Neural cell (in vitro differentiated cells): Measurements from ENCODE around the gene SDK1.

ENCODE experiments used
- EP300 ChIP-seq: fragments of 450-650 bp; conservative IDR thresholded peaks from 2 replicates; pipeline ENCODE4 v1.6.1; 2014; ENCODE audit warnings: antibody characterized with exemption, mild to moderate bottlenecking, moderate library complexity; ENCODE audit not compliant: poor library complexity, severe bottlenecking
- POLR2AphosphoS5 ChIP-seq: IDR thresholded peaks from 2 replicates; pipeline ENCODE4 v1.6.1; 2012
- REST ChIP-seq: IDR thresholded peaks from 2 replicates; pipeline ENCODE4 v1.6.1; 2012; ENCODE audit warnings: borderline replicate concordance
- TF ChIP-seq, protein P1 (sequence below): fragments of 450-650 bp; IDR thresholded peaks from 2 replicates; pipeline ENCODE4 v1.5.1; 2014; ENCODE audit warnings: antibody characterized with exemption, mild to moderate bottlenecking, moderate library complexity; ENCODE audit not compliant: poor library complexity, severe bottlenecking

GRCh38 chr7:3370921-3371320 lies 69.9 kb downstream of the SDK1 start:
- TF ChIP-seq, protein P1, sequence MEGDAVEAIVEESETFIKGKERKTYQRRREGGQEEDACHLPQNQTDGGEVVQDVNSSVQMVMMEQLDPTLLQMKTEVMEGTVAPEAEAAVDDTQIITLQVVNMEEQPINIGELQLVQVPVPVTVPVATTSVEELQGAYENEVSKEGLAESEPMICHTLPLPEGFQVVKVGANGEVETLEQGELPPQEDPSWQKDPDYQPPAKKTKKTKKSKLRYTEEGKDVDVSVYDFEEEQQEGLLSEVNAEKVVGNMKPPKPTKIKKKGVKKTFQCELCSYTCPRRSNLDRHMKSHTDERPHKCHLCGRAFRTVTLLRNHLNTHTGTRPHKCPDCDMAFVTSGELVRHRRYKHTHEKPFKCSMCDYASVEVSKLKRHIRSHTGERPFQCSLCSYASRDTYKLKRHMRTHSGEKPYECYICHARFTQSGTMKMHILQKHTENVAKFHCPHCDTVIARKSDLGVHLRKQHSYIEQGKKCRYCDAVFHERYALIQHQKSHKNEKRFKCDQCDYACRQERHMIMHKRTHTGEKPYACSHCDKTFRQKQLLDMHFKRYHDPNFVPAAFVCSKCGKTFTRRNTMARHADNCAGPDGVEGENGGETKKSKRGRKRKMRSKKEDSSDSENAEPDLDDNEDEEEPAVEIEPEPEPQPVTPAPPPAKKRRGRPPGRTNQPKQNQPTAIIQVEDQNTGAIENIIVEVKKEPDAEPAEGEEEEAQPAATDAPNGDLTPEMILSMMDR = no peak
- no peak for TF ChIP-seq REST
- TF ChIP-seq POLR2AphosphoS5 = no peak
- TF ChIP-seq EP300 = no peak
